Type B pancreatic cell (in vitro differentiated cells): Measurements from ENCODE around the gene SLC25A33. TPM values are rescaled to one million over a fixed set of nuclear protein-coding genes. Genes with fewer than 3 reads are reported as not detected.
A peak's percentile ranks its signal among the peaks of the same experiment; 100 is the strongest.

Experiments used
- DNase-seq: peaks from one replicate; pipeline ENCODE4 v3.0.0; 2021; ENCODE audit warnings: mixed read lengths; ENCODE audit not compliant: unreplicated experiment; ENCODE audit errors: extremely low spot score
- H3K27ac Mint-ChIP-seq: 2 replicates; pipeline ENCODE4 v1.8.0; 2021; ENCODE audit warnings: mild to moderate bottlenecking, mixed read lengths
- H3K27me3 Mint-ChIP-seq: 2 replicates; pipeline ENCODE4 v1.8.0; 2021; ENCODE audit warnings: mixed read lengths
- H3K36me3 Mint-ChIP-seq: 2 replicates; pipeline ENCODE4 v1.8.0; 2021; ENCODE audit warnings: mixed read lengths
- H3K4me1 Mint-ChIP-seq: one replicate; pipeline ENCODE4 v1.8.0; 2021; ENCODE audit warnings: mixed read lengths; ENCODE audit not compliant: unreplicated experiment
- H3K4me3 Mint-ChIP-seq: 2 replicates; pipeline ENCODE4 v1.8.0; 2021; ENCODE audit warnings: mild to moderate bottlenecking, mixed read lengths
- H3K9me3 Mint-ChIP-seq: 2 replicates; pipeline ENCODE4 v1.8.0; 2021; ENCODE audit warnings: mixed read lengths
- total RNA-seq: library from RNA; stranded (reverse); gene quantifications from 2 replicates; pipeline ENCODE4 v1.2.1, GENCODE V29; 2021; ENCODE audit warnings: low replicate concordance
- TF ChIP-seq, protein P1 (sequence below): fragments of 200-600 bp; sonication (generic); conservative IDR thresholded peaks from 2 replicates; pipeline ENCODE4 v1.5.0; 2021; ENCODE audit warnings: antibody characterized with exemption, mild to moderate bottlenecking

SLC25A33 gene
- total RNA-seq, 1 donor from 2014 or later = 7.6 TPM

GRCh38 chr1:9537863-9538668 is 1.2 kb upstream of the SLC25A33 start:
- H3K4me3 Mint-ChIP-seq = peak overlapping the region; percentile 75
- no peaks in the 10 kb centered on the region for H3K27me3 Mint-ChIP-seq
- DNase-seq = no peak
- peaks cover 33% of the 10 kb centered on the region for H3K4me1 Mint-ChIP-seq
- no peaks in the 10 kb centered on the region for H3K9me3 Mint-ChIP-seq
- H3K27ac Mint-ChIP-seq = peak overlapping the region; percentile 93
- H3K36me3 Mint-ChIP-seq = peaks cover 5% of the 10 kb centered on the region
- TF ChIP-seq, protein P1, sequence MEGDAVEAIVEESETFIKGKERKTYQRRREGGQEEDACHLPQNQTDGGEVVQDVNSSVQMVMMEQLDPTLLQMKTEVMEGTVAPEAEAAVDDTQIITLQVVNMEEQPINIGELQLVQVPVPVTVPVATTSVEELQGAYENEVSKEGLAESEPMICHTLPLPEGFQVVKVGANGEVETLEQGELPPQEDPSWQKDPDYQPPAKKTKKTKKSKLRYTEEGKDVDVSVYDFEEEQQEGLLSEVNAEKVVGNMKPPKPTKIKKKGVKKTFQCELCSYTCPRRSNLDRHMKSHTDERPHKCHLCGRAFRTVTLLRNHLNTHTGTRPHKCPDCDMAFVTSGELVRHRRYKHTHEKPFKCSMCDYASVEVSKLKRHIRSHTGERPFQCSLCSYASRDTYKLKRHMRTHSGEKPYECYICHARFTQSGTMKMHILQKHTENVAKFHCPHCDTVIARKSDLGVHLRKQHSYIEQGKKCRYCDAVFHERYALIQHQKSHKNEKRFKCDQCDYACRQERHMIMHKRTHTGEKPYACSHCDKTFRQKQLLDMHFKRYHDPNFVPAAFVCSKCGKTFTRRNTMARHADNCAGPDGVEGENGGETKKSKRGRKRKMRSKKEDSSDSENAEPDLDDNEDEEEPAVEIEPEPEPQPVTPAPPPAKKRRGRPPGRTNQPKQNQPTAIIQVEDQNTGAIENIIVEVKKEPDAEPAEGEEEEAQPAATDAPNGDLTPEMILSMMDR = no peak

DNA sequence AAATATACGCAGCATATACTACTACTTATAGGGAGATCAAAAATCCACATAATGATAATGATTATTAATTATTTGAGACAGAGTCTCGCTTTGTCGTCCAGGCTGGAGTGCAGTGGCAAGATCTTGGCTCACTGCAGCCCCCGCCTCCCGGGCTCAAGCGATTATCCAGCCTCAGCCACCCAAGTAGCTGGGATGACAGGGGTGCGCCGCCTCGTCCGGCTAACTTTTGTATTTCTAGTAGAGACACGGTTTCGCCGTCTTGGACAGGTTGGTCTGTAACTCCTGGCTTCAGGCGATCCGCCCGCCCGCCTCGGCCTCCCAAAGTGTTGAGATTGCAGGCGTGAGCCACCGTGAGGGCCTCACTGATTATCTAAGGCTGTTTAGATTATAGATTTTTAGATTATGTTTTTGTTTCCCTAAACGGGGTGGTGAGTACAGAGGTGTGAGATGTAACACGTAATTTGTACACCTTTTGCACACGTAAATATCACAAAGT is 548 bp upstream of the SLC25A33 start:
- TF ChIP-seq, protein P1 = no peak
- Mint-ChIP-seq H3K4me3 (peak overlapping the region; percentile 87), H3K4me1 (peaks cover 28% of the 10 kb centered on the region), H3K27me3 (no peaks in the 10 kb centered on the region), H3K36me3 (peaks cover 5% of the 10 kb centered on the region), H3K9me3 (no peaks in the 10 kb centered on the region), H3K27ac (peak overlapping the region; percentile 93)
- no peak for DNase-seq

DNA sequence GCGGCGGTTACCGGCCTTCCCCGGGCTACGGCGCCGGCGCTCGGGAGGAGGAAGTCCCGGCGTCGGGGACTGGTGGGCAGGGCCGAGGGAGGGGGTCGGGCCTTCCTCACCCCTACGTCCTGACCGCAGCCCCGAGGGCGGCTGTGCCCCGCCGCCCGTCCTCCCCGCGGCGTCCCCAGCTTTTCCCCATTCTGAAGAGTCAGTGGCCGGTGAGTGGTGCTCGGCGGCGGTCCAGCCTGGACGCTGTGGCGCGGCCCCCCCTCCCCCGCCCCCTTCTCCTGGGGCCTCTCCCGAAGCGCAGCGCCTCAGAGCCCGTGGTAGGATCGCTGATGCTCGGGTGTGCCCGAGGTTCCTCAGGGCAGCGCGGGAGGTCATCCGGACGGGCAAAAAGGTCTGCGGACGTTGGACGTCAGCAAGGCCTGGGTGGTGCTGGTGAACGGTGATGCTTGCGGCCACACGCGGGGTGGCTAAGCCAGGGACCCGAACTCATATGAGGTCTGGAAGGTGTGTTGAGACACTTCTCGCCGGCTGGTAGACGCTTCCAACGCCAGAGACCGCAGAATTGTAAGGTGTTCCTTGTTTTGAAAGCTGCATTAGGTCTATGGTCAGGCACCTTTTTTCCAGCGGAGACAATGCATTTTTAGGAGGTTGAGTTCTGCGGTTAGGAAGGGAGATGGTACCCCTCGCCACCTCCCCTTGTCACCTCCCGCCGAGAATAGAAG is 725 bp downstream of the SLC25A33 start:
- peak; percentile 70 for DNase-seq
- H3K9me3 Mint-ChIP-seq = no peaks in the 10 kb centered on the region
- peak overlapping the region; percentile 94 for H3K27ac Mint-ChIP-seq
- peaks cover 35% of the 10 kb centered on the region for H3K4me1 Mint-ChIP-seq
- peak overlapping the region; percentile 95 for H3K4me3 Mint-ChIP-seq
- peaks cover 7% of the 10 kb centered on the region for H3K36me3 Mint-ChIP-seq
- TF ChIP-seq, protein P1 = peak; percentile 7
- no peaks in the 10 kb centered on the region for H3K27me3 Mint-ChIP-seq

GRCh38 chr1:9542430-9542829 is 3.2 kb downstream of the SLC25A33 start:
- DNase-seq = no peak
- H3K4me3 Mint-ChIP-seq = peak overlapping the region; percentile 74
- H3K36me3 Mint-ChIP-seq = peaks cover 8% of the 10 kb centered on the region
- peaks cover 46% of the 10 kb centered on the region for H3K4me1 Mint-ChIP-seq
- TF ChIP-seq, protein P1 = no peak
- H3K27ac Mint-ChIP-seq = peak overlapping the region; percentile 19
- H3K9me3 Mint-ChIP-seq = no peaks in the 10 kb centered on the region
- no peaks in the 10 kb centered on the region for H3K27me3 Mint-ChIP-seq

GRCh38 chr1:9544926-9545325 is 5.7 kb downstream of the SLC25A33 start:
- DNase-seq = no peak
- H3K36me3 Mint-ChIP-seq = peaks cover 15% of the 10 kb centered on the region
- peaks cover 5% of the 10 kb centered on the region for H3K9me3 Mint-ChIP-seq
- H3K4me1 Mint-ChIP-seq = peaks cover 37% of the 10 kb centered on the region
- no peaks in the 10 kb centered on the region for H3K27me3 Mint-ChIP-seq
- H3K4me3 Mint-ChIP-seq = no peak overlapping the region
- peak overlapping the region; percentile 7 for H3K27ac Mint-ChIP-seq
- TF ChIP-seq, protein P1 = no peak
